ENCODE data around the gene PXYLP1. TPM values are rescaled to one million over a fixed set of nuclear protein-coding genes. Genes with fewer than 3 reads are reported as not detected.

Gene PXYLP1
- total and polyA plus RNA-seq, 2 of the 8 experiments (the other 6 are each of a cell fraction or from before 2014, with no cell fraction given), result 19.4 to 20.6 TPM

DNA sequence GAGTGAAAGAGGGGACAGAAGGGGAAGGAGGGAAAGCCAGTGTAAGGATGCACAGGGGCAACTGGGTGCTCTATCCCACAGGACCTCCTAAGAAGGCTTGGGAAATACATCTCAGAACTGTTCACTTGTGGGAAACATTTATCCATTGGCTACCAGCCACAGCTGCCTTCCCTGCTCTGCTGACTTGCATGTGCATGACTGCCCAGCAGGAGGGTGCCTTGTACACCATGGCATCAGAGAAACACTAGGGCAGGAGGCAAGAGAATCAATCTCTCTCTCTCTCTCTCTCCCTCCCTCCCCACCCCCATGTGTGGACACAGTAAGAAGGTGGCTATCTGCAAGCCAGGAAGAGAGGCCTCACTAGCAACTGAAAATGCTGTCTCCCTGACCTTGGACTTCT lies 73.8 kb downstream of the PXYLP1 start:
- Histone ChIP-seq H3K23ac (ENCODE audit: insufficient read length) (no peak overlapping the region), H3K4me3 (ENCODE audit: extremely low read depth in 1 of 4, insufficient read depth in 2 of 4, low read depth in 3 of 4, low read length in 4 of 4) (no peak overlapping the region), H3K36me3 (ENCODE audit: control insufficient read depth in 2 of 4, insufficient read depth in 4 of 4, low read length in 3 of 4) (no peaks in the 10 kb centered on the region), H2BK5ac (ENCODE audit: low read depth, low read length) (no peak overlapping the region), H3K79me1 (ENCODE audit: low read depth, low read length) (no peaks in the 10 kb centered on the region), H4K20me1 (replicated peaks in 1 of 2; ENCODE audit: control insufficient read depth in 1 of 2, insufficient read depth in 2 of 2, low read length in 2 of 2) (peaks cover 0 to 1% of the 10 kb centered on the region in 2 experiments), H3K27me3 (replicated peaks in 1 of 4; ENCODE audit: control insufficient read depth in 3 of 4, extremely low read depth in 1 of 4, insufficient read depth in 3 of 4, low read length in 3 of 4) (peaks cover 0 to 7% (median 3%) of the 10 kb centered on the region in 4 experiments; a peak in 1 of 7 replicates), H3K4me2 (ENCODE audit: insufficient read depth in 1 of 2, low read depth in 2 of 2, low read length in 2 of 2) (no peak overlapping the region), H2BK20ac (ENCODE audit: low read length) (no peak overlapping the region), H4K91ac (replicated peaks; ENCODE audit: insufficient read length, low read length) (no peak overlapping the region), H2AK5ac (ENCODE audit: low read depth, low read length) (no peak overlapping the region), H3K9me3 (ENCODE audit: insufficient read depth in 2 of 2, low read depth in 1 of 2, low read length in 1 of 2) (peaks cover 4 to 7% of the 10 kb centered on the region in 2 experiments; a peak in 2 of 4 replicates), H3K9ac (replicated peaks in 1 of 4; ENCODE audit: extremely low read depth in 1 of 4, low read depth in 3 of 4, low read length in 3 of 4) (no peak overlapping the region), H3K4me1 (replicated peaks in 1 of 4; ENCODE audit: control insufficient read depth in 3 of 4, insufficient read depth in 4 of 4, low read length in 3 of 4) (no peaks in the 10 kb centered on the region; a peak in 2 of 7 replicates), H4K5ac (ENCODE audit: insufficient read length, low read depth, low read length) (no peak overlapping the region), H2BK12ac (ENCODE audit: low read depth, low read length) (no peak overlapping the region), H3K79me2 (ENCODE audit: control insufficient read depth in 1 of 2, insufficient read depth in 2 of 2, low read length in 2 of 2) (no peaks in the 10 kb centered on the region), H3K23me2 (ENCODE audit: low read depth, low read length) (no peaks in the 10 kb centered on the region), H3K18ac (ENCODE audit: extremely low read depth, low read length) (no peak overlapping the region), H3K56ac (replicated peaks; ENCODE audit: insufficient read length, low read depth, low read length) (no peak overlapping the region), H2BK15ac (ENCODE audit: low read length) (no peak overlapping the region), H3K14ac (ENCODE audit: insufficient read length) (no peak overlapping the region), H3K27ac (ENCODE audit: low read depth, low read length) (no peak overlapping the region), H2AFZ (ENCODE audit: low read length) (no peak overlapping the region), H2BK120ac (replicated peaks; ENCODE audit: low read depth, low read length) (no peak overlapping the region), H4K8ac (ENCODE audit: extremely low read depth, insufficient read depth, low read length) (no peak overlapping the region), H3K4ac (replicated peaks; ENCODE audit: insufficient read length, low read depth, low read length) (no peak overlapping the region)
- FAIRE-seq (no peak), DNase-seq (ENCODE audit: low read depth in 1 of 2, low spot score in 2 of 2) (no peak)
- POLR2A ChIA-PET (ENCODE audit: partially characterized antibody), result interaction anchor here (0.7 to 0.8 kb wide), 2 partner anchors 39 to 133 kb away, joined by 3 read pairs; no protein-coding TSS in a partner anchor
- TF ChIP-seq, protein P1, sequence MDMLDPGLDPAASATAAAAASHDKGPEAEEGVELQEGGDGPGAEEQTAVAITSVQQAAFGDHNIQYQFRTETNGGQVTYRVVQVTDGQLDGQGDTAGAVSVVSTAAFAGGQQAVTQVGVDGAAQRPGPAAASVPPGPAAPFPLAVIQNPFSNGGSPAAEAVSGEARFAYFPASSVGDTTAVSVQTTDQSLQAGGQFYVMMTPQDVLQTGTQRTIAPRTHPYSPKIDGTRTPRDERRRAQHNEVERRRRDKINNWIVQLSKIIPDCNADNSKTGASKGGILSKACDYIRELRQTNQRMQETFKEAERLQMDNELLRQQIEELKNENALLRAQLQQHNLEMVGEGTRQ (IDR thresholded peaks at IDR 0.05; ENCODE audit: low read length), result no peak
- TF ChIP-seq HDAC2 (IDR thresholded peaks at IDR 0.05; ENCODE audit: borderline replicate concordance in 1 of 2, low read depth in 2 of 2, low read length in 2 of 2) (no peak), BACH1 (IDR thresholded peaks at IDR 0.05; ENCODE audit: low read length) (no peak), CBX8 (IDR thresholded peaks at IDR 0.05; ENCODE audit: borderline replicate concordance, low read depth, low read length) (no peak), GABPA (IDR thresholded peaks at IDR 0.05; ENCODE audit: borderline replicate concordance, insufficient read depth, low read length) (no peak), MAFK (IDR thresholded peaks at IDR 0.05; ENCODE audit: low read depth, low read length) (no peak), HDAC6 (IDR thresholded peaks at IDR 0.05; ENCODE audit: low read depth, low read length) (no peak)
- CTCF ChIA-PET (ENCODE audit: partially characterized antibody), result interaction anchor here (0.8 to 16.2 kb wide), 19 partner anchors 10 to 253 kb away, joined by 3 to 349 read pairs (median 5); partner anchors contain the start of gene PXYLP1
